ENCODE results near the gene CHRNA7. TPM values are rescaled to one million over a fixed set of nuclear protein-coding genes. Genes with fewer than 3 reads are reported as not detected.

CHRNA7 gene
- total RNA-seq (not detected), polyA plus RNA-seq (1 to 10 TPM; 1.3 to 3.8 (median 1.4) TPM)

DNA sequence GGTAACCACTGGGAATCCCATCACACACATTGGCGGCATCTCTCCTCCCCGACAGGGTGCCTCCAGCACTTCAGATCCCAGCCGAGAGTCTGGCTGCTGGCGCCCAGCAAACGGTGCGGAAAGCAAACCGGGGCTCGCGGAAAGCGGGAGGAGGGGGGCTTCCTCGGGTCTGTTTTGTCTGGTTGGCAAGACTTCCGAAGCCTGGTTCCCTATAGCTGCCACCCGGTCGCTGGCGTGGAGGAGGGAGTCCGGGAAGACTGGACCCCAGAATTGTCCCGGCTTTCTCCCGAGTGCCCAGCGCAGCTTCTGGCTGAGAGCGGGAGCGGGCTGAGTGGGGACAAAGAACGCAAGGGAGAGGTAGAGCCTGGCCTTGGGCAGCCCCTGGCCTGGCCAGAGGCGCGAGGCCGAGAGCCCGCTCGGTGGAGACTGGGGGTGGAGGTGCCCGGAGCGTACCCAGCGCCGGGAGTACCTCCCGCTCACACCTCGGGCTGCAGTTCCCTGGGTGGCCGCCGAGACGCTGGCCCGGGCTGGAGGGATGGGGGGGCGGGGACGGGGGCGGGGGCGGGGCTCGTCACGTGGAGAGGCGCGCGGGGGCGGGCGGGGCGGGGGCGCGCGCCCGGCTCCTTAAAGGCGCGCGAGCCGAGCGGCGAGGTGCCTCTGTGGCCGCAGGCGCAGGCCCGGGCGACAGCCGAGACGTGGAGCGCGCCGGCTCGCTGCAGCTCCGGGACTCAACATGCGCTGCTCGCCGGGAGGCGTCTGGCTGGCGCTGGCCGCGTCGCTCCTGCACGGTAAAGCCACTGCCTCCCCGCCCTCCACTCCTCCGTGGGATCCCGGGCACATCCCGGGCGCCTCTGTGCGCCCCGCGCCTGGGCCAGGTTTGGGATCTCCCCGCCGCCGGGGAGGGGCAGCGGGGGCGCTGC lies at the start of gene CHRNA7:
CHRNA7 (plus strand) TSS at position 654 of the 920 bp plus-strand sequence; CDS start at position 734, 80 bp downstream.
- no peak within 1 kb of the TSS for H3K27ac Mint-ChIP-seq
- Histone ChIP-seq H3K4me1 (ENCODE audit: control insufficient read depth, insufficient read depth, low read length, poor library complexity, severe bottlenecking) (no peaks in the 10 kb centered on the region), H3K36me3 (ENCODE audit: control insufficient read depth, insufficient read depth, low read length) (no peaks in the 10 kb centered on the region), H3K27ac (ENCODE audit: insufficient read depth, low read length, poor library complexity, severe bottlenecking) (no peak within 1 kb of the TSS), H3K4me3 (ENCODE audit: low read depth, low read length) (no peak within 1 kb of the TSS), H3K9me3 (ENCODE audit: control insufficient read depth in 2 of 2, low read length in 2 of 2) (no peaks in the 10 kb centered on the region), H3K27me3 (ENCODE audit: control insufficient read depth, insufficient read depth, low read length) (peaks cover 12% of the 10 kb centered on the region)
- no peaks in the 10 kb centered on the region for H3K36me3 Mint-ChIP-seq
- H3K9me3 Mint-ChIP-seq: peaks cover 0 to 3% (median 0%) of the 10 kb centered on the region in 7 donors
- H3K4me3 Mint-ChIP-seq: peak within 1 kb of the TSS in 2 of 4 donors; percentile 13 to 54
- H3K4me1 Mint-ChIP-seq: peaks cover 0 to 11% (median 2%) of the 10 kb centered on the region in 4 donors
- ATAC-seq (ENCODE audit: low read depth in 2 of 2) (peak; percentile 22 to 38), DNase-seq (peak in 1 of 3 donors; percentile 29)
- H3K27me3 Mint-ChIP-seq: peaks cover 58% of the 10 kb centered on the region

DNA sequence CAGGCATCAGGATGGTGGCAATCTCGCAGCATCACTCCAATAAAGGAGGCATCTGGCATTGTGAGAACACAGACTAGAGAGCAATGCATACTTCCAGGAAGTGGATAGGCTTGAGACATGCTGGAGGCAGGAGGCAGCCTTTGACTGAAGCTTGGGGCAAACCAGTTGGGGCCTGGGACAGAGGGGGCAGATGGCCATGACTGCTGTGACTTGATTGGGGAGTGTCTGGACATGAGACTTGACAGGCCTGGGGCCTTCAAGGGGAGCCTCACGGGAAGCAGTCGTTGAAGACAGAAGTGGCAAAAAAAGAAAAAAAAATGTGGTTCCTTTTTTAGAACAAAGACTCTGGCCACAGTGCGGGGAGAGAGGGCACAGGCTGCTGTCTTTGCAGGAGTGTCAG lies 44.7 kb upstream of the CHRNA7 start:
- Histone ChIP-seq H3K4me3 (ENCODE audit: low read depth, low read length) (no peak overlapping the region), H3K36me3 (ENCODE audit: control insufficient read depth, insufficient read depth, low read length) (no peaks in the 10 kb centered on the region), H3K27me3 (ENCODE audit: control insufficient read depth, insufficient read depth, low read length) (no peaks in the 10 kb centered on the region), H3K4me1 (ENCODE audit: control insufficient read depth, insufficient read depth, low read length, poor library complexity, severe bottlenecking) (no peaks in the 10 kb centered on the region), H3K27ac (ENCODE audit: insufficient read depth, low read length, poor library complexity, severe bottlenecking) (no peak overlapping the region), H3K9me3 (ENCODE audit: control insufficient read depth in 2 of 2, low read length in 2 of 2) (no peaks in the 10 kb centered on the region)
- Mint-ChIP-seq H3K4me3 (no peak overlapping the region), H3K9me3 (peaks cover 0 to 3% (median 0%) of the 10 kb centered on the region in 7 donors), H3K27ac (no peak overlapping the region), H3K27me3 (peaks cover 5% of the 10 kb centered on the region), H3K36me3 (no peaks in the 10 kb centered on the region), H3K4me1 (peaks cover 0 to 4% (median under 1%) of the 10 kb centered on the region in 4 donors)
- no peak for ATAC-seq (ENCODE audit: low read depth in 2 of 2)
- DNase-seq: no peak

DNA sequence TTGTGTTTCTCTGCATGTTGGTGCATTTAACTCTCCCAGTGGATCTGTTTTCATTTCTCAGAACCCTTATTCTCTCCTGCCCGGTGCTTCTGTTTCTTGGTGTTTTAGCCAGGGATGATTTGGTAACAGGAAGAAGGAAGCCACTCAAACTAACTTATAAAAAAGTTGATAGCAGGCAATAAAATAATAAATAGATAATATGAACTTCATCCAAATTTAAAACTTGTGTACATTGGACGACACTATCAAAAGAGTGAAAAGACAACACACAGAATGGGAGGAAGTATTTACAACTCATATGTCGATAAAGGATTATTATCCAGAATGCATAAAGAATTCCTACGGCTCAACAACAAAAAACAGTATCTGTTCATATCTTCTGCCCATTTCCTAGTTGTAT lies 37.3 kb upstream of the CHRNA7 start:
- no peak overlapping the region for H3K4me3 Mint-ChIP-seq
- no peaks in the 10 kb centered on the region for H3K4me1 Mint-ChIP-seq
- H3K27me3 ChIP-seq (ENCODE audit: control insufficient read depth, insufficient read depth, low read length): peaks cover 3% of the 10 kb centered on the region
- no peak overlapping the region for H3K4me3 ChIP-seq (ENCODE audit: low read depth, low read length)
- H3K9me3 ChIP-seq (ENCODE audit: control insufficient read depth in 2 of 2, low read length in 2 of 2): no peaks in the 10 kb centered on the region
- peaks cover 0 to 3% (median 0%) of the 10 kb centered on the region in 7 donors for H3K9me3 Mint-ChIP-seq
- ATAC-seq (ENCODE audit: low read depth in 2 of 2) (no peak), DNase-seq (no peak)
- no peaks in the 10 kb centered on the region for H3K36me3 Mint-ChIP-seq
- no peaks in the 10 kb centered on the region for H3K4me1 ChIP-seq (ENCODE audit: control insufficient read depth, insufficient read depth, low read length, poor library complexity, severe bottlenecking)
- no peak overlapping the region for H3K27ac Mint-ChIP-seq
- H3K36me3 ChIP-seq (ENCODE audit: control insufficient read depth, insufficient read depth, low read length): no peaks in the 10 kb centered on the region
- H3K27me3 Mint-ChIP-seq: peaks cover 9% of the 10 kb centered on the region
- H3K27ac ChIP-seq (ENCODE audit: insufficient read depth, low read length, poor library complexity, severe bottlenecking): no peak overlapping the region

DNA sequence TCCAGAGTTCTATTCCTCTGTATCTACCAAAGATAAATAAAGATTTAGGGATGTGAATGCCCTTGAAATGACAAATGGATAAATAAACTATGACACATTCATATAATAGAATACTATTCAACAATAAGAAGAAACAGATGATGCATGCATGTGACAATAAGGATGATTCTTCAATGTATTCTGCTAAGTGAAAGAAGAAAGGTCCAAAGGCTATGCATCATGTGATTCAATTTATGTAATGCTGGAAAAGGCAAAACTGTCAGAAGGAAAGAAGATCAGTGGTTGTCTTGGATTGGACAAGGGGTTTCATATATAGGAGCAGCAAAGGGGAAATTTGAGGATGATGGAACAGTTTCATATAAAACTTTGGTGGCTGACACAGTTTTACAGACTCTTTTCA lies 32.6 kb upstream of the CHRNA7 start:
- no peak overlapping the region for H3K27ac Mint-ChIP-seq
- no peak for ATAC-seq (ENCODE audit: low read depth in 2 of 2)
- no peaks in the 10 kb centered on the region for H3K36me3 Mint-ChIP-seq

DNA sequence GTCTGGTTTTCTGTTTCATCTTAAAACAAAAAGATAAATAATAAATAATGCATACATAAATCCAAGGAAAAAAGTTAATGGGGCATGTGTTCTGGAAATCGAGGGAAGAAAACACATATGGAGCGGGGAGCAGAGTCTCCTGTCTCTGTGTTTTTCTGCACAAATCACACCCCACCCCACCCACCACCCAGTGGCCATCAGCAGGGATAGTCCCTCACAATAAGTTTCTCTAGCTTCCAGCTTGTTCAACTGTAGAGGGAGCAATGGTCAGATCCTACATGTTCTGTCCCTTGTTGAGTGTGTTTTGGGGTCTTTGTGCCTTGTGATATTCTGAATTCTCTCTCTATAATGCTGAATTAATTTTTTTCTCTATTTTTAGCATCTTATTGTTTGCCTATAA lies 26.8 kb upstream of the CHRNA7 start:
- Histone ChIP-seq H3K9me3 (ENCODE audit: control insufficient read depth in 2 of 2, low read length in 2 of 2) (no peaks in the 10 kb centered on the region), H3K27ac (ENCODE audit: insufficient read depth, low read length, poor library complexity, severe bottlenecking) (no peak overlapping the region), H3K4me1 (ENCODE audit: control insufficient read depth, insufficient read depth, low read length, poor library complexity, severe bottlenecking) (no peaks in the 10 kb centered on the region), H3K4me3 (ENCODE audit: low read depth, low read length) (no peak overlapping the region), H3K36me3 (ENCODE audit: control insufficient read depth, insufficient read depth, low read length) (no peaks in the 10 kb centered on the region), H3K27me3 (ENCODE audit: control insufficient read depth, insufficient read depth, low read length) (no peaks in the 10 kb centered on the region)
- peaks cover 0 to 1% (median 0%) of the 10 kb centered on the region in 7 donors for H3K9me3 Mint-ChIP-seq
- no peaks in the 10 kb centered on the region for H3K4me1 Mint-ChIP-seq
- peaks cover 5% of the 10 kb centered on the region for H3K27me3 Mint-ChIP-seq
- no peak overlapping the region for H3K4me3 Mint-ChIP-seq
- no peak overlapping the region for H3K27ac Mint-ChIP-seq
- DNase-seq: no peak
- no peaks in the 10 kb centered on the region for H3K36me3 Mint-ChIP-seq
- no peak for ATAC-seq (ENCODE audit: low read depth in 2 of 2)

More for the DNA sequence above, 32.6 kb upstream of the CHRNA7 start:
- Mint-ChIP-seq H3K9me3 (peaks cover 0 to 1% (median 0%) of the 10 kb centered on the region in 7 donors), H3K27me3 (peaks cover 9% of the 10 kb centered on the region), H3K4me3 (no peak overlapping the region), H3K4me1 (no peaks in the 10 kb centered on the region)
- no peak overlapping the region for H3K4me3 ChIP-seq (ENCODE audit: low read depth, low read length)
- no peaks in the 10 kb centered on the region for H3K4me1 ChIP-seq (ENCODE audit: control insufficient read depth, insufficient read depth, low read length, poor library complexity, severe bottlenecking)
- peaks cover 3% of the 10 kb centered on the region for H3K27me3 ChIP-seq (ENCODE audit: control insufficient read depth, insufficient read depth, low read length)
- DNase-seq: no peak
- H3K36me3 ChIP-seq (ENCODE audit: control insufficient read depth, insufficient read depth, low read length): no peaks in the 10 kb centered on the region
- no peak overlapping the region for H3K27ac ChIP-seq (ENCODE audit: insufficient read depth, low read length, poor library complexity, severe bottlenecking)
- no peaks in the 10 kb centered on the region for H3K9me3 ChIP-seq (ENCODE audit: control insufficient read depth in 2 of 2, low read length in 2 of 2)

DNA sequence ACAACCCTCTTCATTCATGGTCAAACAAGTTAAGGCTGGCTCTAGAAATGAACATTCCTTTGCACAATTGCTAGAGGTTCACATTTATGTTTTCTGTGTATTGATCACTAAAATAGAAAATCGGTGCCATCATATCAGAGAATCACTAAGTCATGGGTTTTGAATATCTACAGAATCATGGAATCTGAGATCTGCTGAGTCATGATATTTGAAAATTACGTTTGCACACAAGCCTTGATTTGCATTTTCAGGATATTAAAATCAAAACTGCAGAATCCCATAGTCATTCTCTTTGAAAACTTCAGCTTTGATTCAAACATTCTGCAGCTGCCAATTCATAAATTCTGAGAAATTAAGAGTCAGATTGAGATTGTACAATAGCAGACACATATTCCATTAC lies 26.1 kb upstream of the CHRNA7 start:
- H3K27ac Mint-ChIP-seq: no peak overlapping the region
- H3K27me3 ChIP-seq (ENCODE audit: control insufficient read depth, insufficient read depth, low read length): no peaks in the 10 kb centered on the region
- H3K36me3 Mint-ChIP-seq: no peaks in the 10 kb centered on the region
- H3K36me3 ChIP-seq (ENCODE audit: control insufficient read depth, insufficient read depth, low read length): no peaks in the 10 kb centered on the region
- ATAC-seq (ENCODE audit: low read depth in 2 of 2) (no peak), DNase-seq (no peak)
- H3K9me3 ChIP-seq (ENCODE audit: control insufficient read depth in 2 of 2, low read length in 2 of 2): no peaks in the 10 kb centered on the region
- H3K4me1 ChIP-seq (ENCODE audit: control insufficient read depth, insufficient read depth, low read length, poor library complexity, severe bottlenecking): no peaks in the 10 kb centered on the region
- no peak overlapping the region for H3K4me3 ChIP-seq (ENCODE audit: low read depth, low read length)
- H3K9me3 Mint-ChIP-seq: peaks cover 0 to 1% (median 0%) of the 10 kb centered on the region in 7 donors
- peaks cover 5% of the 10 kb centered on the region for H3K27me3 Mint-ChIP-seq
- no peak overlapping the region for H3K4me3 Mint-ChIP-seq
- H3K27ac ChIP-seq (ENCODE audit: insufficient read depth, low read length, poor library complexity, severe bottlenecking): no peak overlapping the region
- no peaks in the 10 kb centered on the region for H3K4me1 Mint-ChIP-seq

DNA sequence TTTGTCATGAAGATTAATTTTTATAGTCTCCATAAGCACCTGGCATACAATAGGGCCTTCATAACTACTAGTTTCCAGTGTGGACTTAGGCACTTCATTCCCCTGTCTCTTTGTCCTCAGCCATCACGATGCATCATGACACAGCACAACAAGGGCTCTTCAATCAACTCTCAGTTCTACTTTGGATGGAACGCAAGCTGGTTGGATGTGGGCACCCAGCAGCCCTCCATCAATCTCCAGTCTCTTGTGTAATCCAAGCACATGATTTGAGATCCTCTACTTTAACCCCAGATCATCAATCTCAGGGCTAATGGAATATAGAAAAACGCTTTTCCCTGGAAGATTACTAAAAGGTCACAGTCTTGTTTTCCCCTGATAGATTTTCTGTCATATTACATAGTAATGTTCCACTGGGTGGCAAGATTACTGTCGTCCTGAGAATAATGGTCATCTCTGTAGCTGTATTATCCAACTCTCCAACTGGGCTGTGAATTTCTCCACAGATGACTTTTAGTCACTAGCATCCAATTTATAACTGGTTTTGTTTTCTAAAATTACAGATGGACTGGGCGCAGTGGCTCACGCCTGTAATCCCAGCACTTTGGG lies 22.9 kb upstream of the CHRNA7 start:
- no peak for DNase-seq
- Histone ChIP-seq H3K36me3 (ENCODE audit: control insufficient read depth, insufficient read depth, low read length) (no peaks in the 10 kb centered on the region), H3K4me3 (ENCODE audit: low read depth, low read length) (no peak overlapping the region), H3K4me1 (ENCODE audit: control insufficient read depth, insufficient read depth, low read length, poor library complexity, severe bottlenecking) (no peaks in the 10 kb centered on the region), H3K27me3 (ENCODE audit: control insufficient read depth, insufficient read depth, low read length) (peaks cover 2% of the 10 kb centered on the region), H3K9me3 (ENCODE audit: control insufficient read depth in 2 of 2, low read length in 2 of 2) (no peaks in the 10 kb centered on the region), H3K27ac (ENCODE audit: insufficient read depth, low read length, poor library complexity, severe bottlenecking) (no peak overlapping the region)
- no peaks in the 10 kb centered on the region for H3K4me1 Mint-ChIP-seq
- no peak for ATAC-seq (ENCODE audit: low read depth in 2 of 2)
- H3K9me3 Mint-ChIP-seq: peaks cover 0 to 1% (median 0%) of the 10 kb centered on the region in 7 donors
- H3K27ac Mint-ChIP-seq: no peak overlapping the region
- H3K36me3 Mint-ChIP-seq: no peaks in the 10 kb centered on the region
- H3K4me3 Mint-ChIP-seq: no peak overlapping the region
- H3K27me3 Mint-ChIP-seq: no peaks in the 10 kb centered on the region

Data from CD4-positive, CD25-positive, alpha-beta regulatory T cell (primary cell).